Activated T-cell treated with anti-CD3 and anti-CD28 coated beads, Interleukin-2, amount 50 U/mL, for 4 hours (primary cell): ENCODE measurements around the gene PRM1. TPM values are rescaled to one million over a fixed set of nuclear protein-coding genes. Genes with fewer than 3 reads are reported as not detected.
A peak's percentile ranks its signal among the peaks of the same experiment; 100 is the strongest.

Experiments used
- ATAC-seq, 2 donors: fragments of 200-7000 bp; cut with Tn5 transposase; one replicate each; pipeline ENCODE4 v1.10.0; 2021
- DNase-seq: peaks from one replicate; pipeline ENCODE4 v3.0.0-alpha.2; 2020
- H3K27me3 Mint-ChIP-seq: one replicate; pipeline ENCODE4 v1.8.0; 2021; ENCODE audit warnings: low read depth, mixed read lengths
- H3K36me3 Mint-ChIP-seq: one replicate; pipeline ENCODE4 v1.8.0; 2022; ENCODE audit warnings: mixed read lengths; ENCODE audit not compliant: insufficient read depth
- H3K4me1 Mint-ChIP-seq: one replicate; pipeline ENCODE4 v1.8.0; 2021; ENCODE audit warnings: low read depth, mixed read lengths
- H3K4me3 Mint-ChIP-seq: one replicate; pipeline ENCODE4 v1.8.0; 2021; ENCODE audit warnings: mild to moderate bottlenecking, moderate library complexity, mixed read lengths
- H3K9me3 Mint-ChIP-seq: one replicate; pipeline ENCODE4 v1.8.0; 2021; ENCODE audit warnings: mixed read lengths
- total RNA-seq, 3 donors: library from RNA; stranded (reverse); gene quantifications; one replicate each; pipeline ENCODE4 v1.2.1, GENCODE V29; 2021

PRM1 gene
- total RNA-seq, 3 donors from 2014 or later = not detected

GRCh38 chr16:11320170-11320569, 39.0 kb upstream of the PRM1 start:
- peaks cover 4% of the 10 kb centered on the region for H3K4me1 Mint-ChIP-seq
- no peaks in the 10 kb centered on the region for H3K9me3 Mint-ChIP-seq
- no peak overlapping the region for H3K4me3 Mint-ChIP-seq
- ATAC-seq (no peak), DNase-seq (no peak)
- H3K27me3 Mint-ChIP-seq = no peaks in the 10 kb centered on the region
- no peaks in the 10 kb centered on the region for H3K36me3 Mint-ChIP-seq

GRCh38 chr16:11319529-11320146, 38.5 kb upstream of the PRM1 start:
- Mint-ChIP-seq H3K4me3 (no peak overlapping the region), H3K9me3 (no peaks in the 10 kb centered on the region), H3K36me3 (no peaks in the 10 kb centered on the region), H3K4me1 (no peaks in the 10 kb centered on the region), H3K27me3 (no peaks in the 10 kb centered on the region)
- no peak for DNase-seq
- ATAC-seq = no peak

GRCh38 chr16:11318817-11319216, 37.7 kb upstream of the PRM1 start:
- no peaks in the 10 kb centered on the region for H3K9me3 Mint-ChIP-seq
- H3K36me3 Mint-ChIP-seq = no peaks in the 10 kb centered on the region
- peaks cover 1% of the 10 kb centered on the region for H3K4me1 Mint-ChIP-seq
- no peak for ATAC-seq
- H3K27me3 Mint-ChIP-seq = no peaks in the 10 kb centered on the region
- H3K4me3 Mint-ChIP-seq = no peak overlapping the region
- DNase-seq = no peak

- Mint-ChIP-seq H3K9me3 (no peaks in the 10 kb centered on the region), H3K36me3 (no peaks in the 10 kb centered on the region), H3K27me3 (no peaks in the 10 kb centered on the region), H3K4me1 (peaks cover 23% of the 10 kb centered on the region), H3K4me3 (no peak overlapping the region)
- ATAC-seq (no peak), DNase-seq (no peak)
Observed at GRCh38 chr16:11316331-11317015, 35.3 kb upstream of the PRM1 start.

GRCh38 chr16:11315510-11315909, 34.4 kb upstream of the PRM1 start:
- ATAC-seq (no peak), DNase-seq (no peak)
- Mint-ChIP-seq H3K4me1 (peaks cover 32% of the 10 kb centered on the region), H3K9me3 (no peaks in the 10 kb centered on the region), H3K36me3 (no peaks in the 10 kb centered on the region), H3K27me3 (no peaks in the 10 kb centered on the region), H3K4me3 (no peak overlapping the region)

GRCh38 chr16:11314309-11314894, 33.3 kb upstream of the PRM1 start:
- Mint-ChIP-seq H3K4me1 (peaks cover 39% of the 10 kb centered on the region), H3K9me3 (no peaks in the 10 kb centered on the region), H3K4me3 (no peak overlapping the region), H3K36me3 (no peaks in the 10 kb centered on the region), H3K27me3 (no peaks in the 10 kb centered on the region)
- DNase-seq (no peak), ATAC-seq (no peak)

- DNase-seq (no peak), ATAC-seq (no peak)
- Mint-ChIP-seq H3K9me3 (no peaks in the 10 kb centered on the region), H3K4me3 (no peak overlapping the region), H3K4me1 (peaks cover 39% of the 10 kb centered on the region), H3K36me3 (no peaks in the 10 kb centered on the region), H3K27me3 (no peaks in the 10 kb centered on the region)
Observed at GRCh38 chr16:11313493-11314308, 32.6 kb upstream of the PRM1 start.

GRCh38 chr16:11312718-11313492, 31.8 kb upstream of the PRM1 start:
- no peak for DNase-seq
- no peaks in the 10 kb centered on the region for H3K9me3 Mint-ChIP-seq
- H3K4me1 Mint-ChIP-seq = peaks cover 39% of the 10 kb centered on the region
- no peak overlapping the region for H3K4me3 Mint-ChIP-seq
- no peaks in the 10 kb centered on the region for H3K36me3 Mint-ChIP-seq
- no peaks in the 10 kb centered on the region for H3K27me3 Mint-ChIP-seq
- ATAC-seq = no peak

- Mint-ChIP-seq H3K36me3 (no peaks in the 10 kb centered on the region), H3K27me3 (no peaks in the 10 kb centered on the region), H3K4me3 (no peak overlapping the region), H3K9me3 (no peaks in the 10 kb centered on the region), H3K4me1 (peaks cover 42% of the 10 kb centered on the region)
- peak in 1 of 2 donors; percentile 11 for ATAC-seq
- no peak for DNase-seq
Observed at GRCh38 chr16:11310997-11311561, 29.9 kb upstream of the PRM1 start.

- Mint-ChIP-seq H3K4me3 (no peak overlapping the region), H3K36me3 (no peaks in the 10 kb centered on the region), H3K4me1 (peaks cover 42% of the 10 kb centered on the region), H3K27me3 (no peaks in the 10 kb centered on the region), H3K9me3 (no peaks in the 10 kb centered on the region)
- ATAC-seq (no peak), DNase-seq (no peak)
Observed at GRCh38 chr16:11310634-11310977, 29.5 kb upstream of the PRM1 start.

- no peaks in the 10 kb centered on the region for H3K27me3 Mint-ChIP-seq
- ATAC-seq = no peak
- no peaks in the 10 kb centered on the region for H3K9me3 Mint-ChIP-seq
- H3K4me3 Mint-ChIP-seq = no peak overlapping the region
- H3K4me1 Mint-ChIP-seq = peaks cover 42% of the 10 kb centered on the region
- no peak for DNase-seq
- H3K36me3 Mint-ChIP-seq = no peaks in the 10 kb centered on the region
Observed at GRCh38 chr16:11309895-11310633, 28.9 kb upstream of the PRM1 start.

- no peaks in the 10 kb centered on the region for H3K9me3 Mint-ChIP-seq
- no peaks in the 10 kb centered on the region for H3K27me3 Mint-ChIP-seq
- ATAC-seq = no peak
- no peak for DNase-seq
- H3K36me3 Mint-ChIP-seq = no peaks in the 10 kb centered on the region
- no peak overlapping the region for H3K4me3 Mint-ChIP-seq
- H3K4me1 Mint-ChIP-seq = peaks cover 39% of the 10 kb centered on the region
Observed at GRCh38 chr16:11308493-11309283, 27.6 kb upstream of the PRM1 start.
